Muscle layer of colon (tissue), 2 donors: ENCODE results near the gene TRAF3IP3.

ENCODE experiments used
- H3K27ac ChIP-seq: one replicate; pipeline ENCODE4 v1.7.0; 2013; ENCODE audit warnings: low read depth, mild to moderate bottlenecking, low read length, moderate library complexity
- H3K27me3 ChIP-seq, 2 donors: one replicate each; pipeline ENCODE4 v1.7.0; 2013; ENCODE audit warnings: low read length in 2 of 2, mild to moderate bottlenecking in 2 of 2; ENCODE audit not compliant: insufficient read depth in 2 of 2, control insufficient read depth in 1 of 2
- H3K36me3 ChIP-seq: one replicate; pipeline ENCODE4 v1.7.0; 2013; ENCODE audit warnings: mild to moderate bottlenecking, low read length; ENCODE audit not compliant: insufficient read depth
- H3K4me1 ChIP-seq: one replicate; pipeline ENCODE4 v1.7.0; 2013; ENCODE audit warnings: mild to moderate bottlenecking, low read length; ENCODE audit not compliant: insufficient read depth
- H3K4me3 ChIP-seq, 2 donors: one replicate each; pipeline ENCODE4 v1.7.0; 2013; ENCODE audit warnings: low read length in 2 of 2, low read depth in 1 of 2, mild to moderate bottlenecking in 1 of 2, moderate library complexity in 1 of 2
- H3K9ac ChIP-seq: one replicate; pipeline ENCODE4 v1.7.0; 2013; ENCODE audit warnings: low read length
- H3K9me3 ChIP-seq: one replicate; pipeline ENCODE4 v1.7.0; 2013; ENCODE audit warnings: mild to moderate bottlenecking, low read length
- donor health status: abdominal sarcoma.
- donor health status: Adenocarcinoma of cecum.

Gene TRAF3IP3

GRCh38 chr1:209721323-209721722 lies 34.5 kb upstream of the TRAF3IP3 start:
- no peaks in the 10 kb centered on the region for H3K36me3 ChIP-seq
- H3K9ac ChIP-seq, result no peak overlapping the region
- no peak overlapping the region for H3K27ac ChIP-seq
- no peaks in the 10 kb centered on the region for H3K4me1 ChIP-seq
- H3K27me3 ChIP-seq, result no peaks in the 10 kb centered on the region
- no peaks in the 10 kb centered on the region for H3K9me3 ChIP-seq
- H3K4me3 ChIP-seq, result no peak overlapping the region

- Histone ChIP-seq H3K36me3 (no peaks in the 10 kb centered on the region), H3K9me3 (no peaks in the 10 kb centered on the region), H3K9ac (no peak overlapping the region), H3K27ac (no peak overlapping the region), H3K4me3 (no peak overlapping the region), H3K27me3 (no peaks in the 10 kb centered on the region), H3K4me1 (no peaks in the 10 kb centered on the region)
Observed at GRCh38 chr1:209723265-209723664, 32.6 kb upstream of the TRAF3IP3 start.

- Histone ChIP-seq H3K9ac (no peak overlapping the region), H3K9me3 (no peaks in the 10 kb centered on the region), H3K27me3 (no peaks in the 10 kb centered on the region), H3K4me3 (no peak overlapping the region), H3K4me1 (no peaks in the 10 kb centered on the region), H3K27ac (no peak overlapping the region), H3K36me3 (no peaks in the 10 kb centered on the region)
Observed at GRCh38 chr1:209723756-209724693, 31.8 kb upstream of the TRAF3IP3 start.

GRCh38 chr1:209727286-209727685 lies 28.6 kb upstream of the TRAF3IP3 start:
- H3K4me1 ChIP-seq, result no peaks in the 10 kb centered on the region
- H3K36me3 ChIP-seq, result no peaks in the 10 kb centered on the region

GRCh38 chr1:209727785-209728184 lies 28.1 kb upstream of the TRAF3IP3 start:
- Histone ChIP-seq H3K36me3 (no peaks in the 10 kb centered on the region), H3K9me3 (no peaks in the 10 kb centered on the region), H3K27ac (no peak overlapping the region), H3K4me1 (no peaks in the 10 kb centered on the region), H3K4me3 (no peak overlapping the region), H3K27me3 (no peaks in the 10 kb centered on the region), H3K9ac (no peak overlapping the region)

More at GRCh38 chr1:209727286-209727685, 28.6 kb upstream of the TRAF3IP3 start:
- H3K9ac ChIP-seq, result no peak overlapping the region
- H3K27ac ChIP-seq, result no peak overlapping the region
- H3K9me3 ChIP-seq, result no peaks in the 10 kb centered on the region
- no peak overlapping the region for H3K4me3 ChIP-seq
- H3K27me3 ChIP-seq, result no peaks in the 10 kb centered on the region

GRCh38 chr1:209728466-209728865 lies 27.4 kb upstream of the TRAF3IP3 start:
- no peaks in the 10 kb centered on the region for H3K27me3 ChIP-seq
- no peaks in the 10 kb centered on the region for H3K9me3 ChIP-seq
- no peaks in the 10 kb centered on the region for H3K36me3 ChIP-seq
- peaks cover 3% of the 10 kb centered on the region for H3K4me1 ChIP-seq
- H3K27ac ChIP-seq, result no peak overlapping the region
- no peak overlapping the region for H3K9ac ChIP-seq
- no peak overlapping the region for H3K4me3 ChIP-seq

- no peaks in the 10 kb centered on the region for H3K27me3 ChIP-seq
- H3K36me3 ChIP-seq, result no peaks in the 10 kb centered on the region
- no peak overlapping the region for H3K4me3 ChIP-seq
- H3K4me1 ChIP-seq, result peaks cover 10% of the 10 kb centered on the region
- no peaks in the 10 kb centered on the region for H3K9me3 ChIP-seq
- H3K27ac ChIP-seq, result no peak overlapping the region
- H3K9ac ChIP-seq, result no peak overlapping the region
Observed at GRCh38 chr1:209729436-209729835, 26.4 kb upstream of the TRAF3IP3 start.

GRCh38 chr1:209732725-209733124 lies 23.1 kb upstream of the TRAF3IP3 start:
- H3K4me1 ChIP-seq, result peaks cover 10% of the 10 kb centered on the region
- H3K9me3 ChIP-seq, result no peaks in the 10 kb centered on the region
- H3K9ac ChIP-seq, result no peak overlapping the region
- no peaks in the 10 kb centered on the region for H3K27me3 ChIP-seq
- H3K4me3 ChIP-seq, result no peak overlapping the region
- no peaks in the 10 kb centered on the region for H3K36me3 ChIP-seq
- no peak overlapping the region for H3K27ac ChIP-seq

GRCh38 chr1:209733409-209734192 lies 22.3 kb upstream of the TRAF3IP3 start:
- Histone ChIP-seq H3K4me1 (peaks cover 10% of the 10 kb centered on the region), H3K27ac (no peak overlapping the region), H3K9me3 (no peaks in the 10 kb centered on the region), H3K9ac (no peak overlapping the region), H3K4me3 (no peak overlapping the region), H3K27me3 (no peaks in the 10 kb centered on the region), H3K36me3 (no peaks in the 10 kb centered on the region)

GRCh38 chr1:209736490-209737117 lies 19.2 kb upstream of the TRAF3IP3 start:
- H3K9ac ChIP-seq, result no peak overlapping the region
- H3K27ac ChIP-seq, result no peak overlapping the region

GRCh38 chr1:209737118-209737505 lies 18.7 kb upstream of the TRAF3IP3 start:
- H3K27me3 ChIP-seq, result no peaks in the 10 kb centered on the region
- no peaks in the 10 kb centered on the region for H3K9me3 ChIP-seq
- no peak overlapping the region for H3K4me3 ChIP-seq
- H3K4me1 ChIP-seq, result peaks cover 15% of the 10 kb centered on the region
- H3K36me3 ChIP-seq, result no peaks in the 10 kb centered on the region
- no peak overlapping the region for H3K9ac ChIP-seq
- H3K27ac ChIP-seq, result no peak overlapping the region

More at GRCh38 chr1:209736490-209737117, 19.2 kb upstream of the TRAF3IP3 start:
- no peaks in the 10 kb centered on the region for H3K9me3 ChIP-seq
- H3K27me3 ChIP-seq, result no peaks in the 10 kb centered on the region
- no peak overlapping the region for H3K4me3 ChIP-seq
- peaks cover 11% of the 10 kb centered on the region for H3K4me1 ChIP-seq
- no peaks in the 10 kb centered on the region for H3K36me3 ChIP-seq
